ENCODE measurements around the gene MAP2K5. TPM values are rescaled to one million over a fixed set of nuclear protein-coding genes. Genes with fewer than 3 reads are reported as not detected.
"Not testable (repeated sequence)": the region's sequence is repeated elsewhere in the genome, so short reads cannot be mapped to it uniquely, and the experiment has no call there.

Gene MAP2K5
- total RNA-seq, 1 experiment from 2014 or later, result 3.4 TPM

DNA sequence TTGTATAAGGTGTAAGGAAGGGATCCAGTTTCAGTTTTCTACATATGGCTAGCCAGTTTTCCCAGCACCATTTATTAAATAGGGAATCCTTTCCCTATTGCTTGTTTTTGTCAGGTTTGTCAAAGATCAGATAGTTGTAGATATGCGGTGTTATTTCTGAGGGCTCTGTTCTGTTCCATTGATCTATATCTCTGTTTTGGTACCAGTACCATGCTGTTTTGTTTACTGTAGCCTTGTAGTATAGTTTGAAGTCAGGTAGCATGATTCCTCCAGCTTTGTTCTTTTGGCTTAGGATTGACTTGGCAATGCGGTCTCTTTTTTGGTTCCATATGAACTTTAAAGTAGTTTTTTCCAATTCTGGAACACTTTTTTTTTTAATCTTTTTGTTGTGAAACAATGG lies 130.3 kb downstream of the MAP2K5 start:
- not testable (repeated sequence) for DNase-seq (ENCODE audit: low read depth)

DNA sequence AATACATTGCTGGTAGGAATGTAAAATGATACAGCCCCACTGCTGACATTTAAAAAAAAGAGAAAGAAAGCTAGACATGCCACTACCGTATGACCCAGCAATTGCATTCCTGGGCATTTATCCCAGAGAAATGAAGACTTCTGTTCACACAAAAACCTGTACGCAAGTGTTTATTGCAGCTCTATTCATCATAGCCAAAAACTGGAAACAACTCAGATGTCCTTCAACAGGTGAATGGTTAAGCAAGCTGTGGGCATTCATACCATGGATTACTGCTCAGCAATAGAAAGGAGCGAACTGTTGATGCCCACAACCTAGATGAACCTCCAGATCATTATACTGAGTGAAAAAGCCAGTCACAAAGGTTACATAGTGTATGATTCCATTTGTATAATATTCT lies 132.5 kb downstream of the MAP2K5 start:
- no peak for DNase-seq (ENCODE audit: low read depth)

DNA sequence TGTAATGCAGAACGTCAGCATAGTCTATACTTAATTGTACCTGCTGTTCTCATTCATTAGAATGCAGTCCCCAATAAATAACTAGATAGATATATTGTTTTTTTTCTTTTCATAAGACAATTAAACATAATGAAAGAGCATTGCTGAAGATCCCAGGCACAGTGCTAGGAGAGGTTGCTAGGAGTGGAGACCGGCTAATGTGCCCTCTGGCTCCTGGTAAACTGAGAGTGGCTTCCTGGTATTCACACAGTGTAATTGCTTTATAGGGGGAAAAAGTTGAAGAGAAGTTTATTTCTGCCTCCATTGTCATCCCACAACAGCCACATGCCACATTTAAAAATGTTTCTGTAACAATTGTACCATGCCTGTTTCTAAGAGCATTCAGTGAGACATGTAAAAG lies 135.6 kb downstream of the MAP2K5 start:
- no peak for DNase-seq (ENCODE audit: low read depth)

DNA sequence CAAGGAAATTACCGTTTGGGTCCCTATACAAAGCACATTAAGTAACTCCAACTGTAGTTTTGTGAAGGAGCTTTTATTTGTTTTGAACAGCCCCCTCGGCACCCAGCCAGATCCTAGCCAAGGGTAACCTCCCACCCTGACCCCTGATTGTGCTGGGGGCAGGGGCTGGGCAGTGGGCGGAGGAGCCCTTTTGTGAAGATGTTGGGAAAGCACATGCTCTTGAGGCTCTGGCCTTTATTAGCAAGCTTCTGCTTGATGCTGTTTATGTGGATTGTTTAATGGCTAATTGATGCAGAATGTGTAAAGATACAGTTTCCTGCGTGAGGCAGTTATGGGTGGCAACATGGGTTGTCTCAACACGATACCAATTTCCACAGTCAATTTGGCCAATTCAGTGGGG lies 136.5 kb downstream of the MAP2K5 start:
- DNase-seq (ENCODE audit: low read depth), result no peak

DNA sequence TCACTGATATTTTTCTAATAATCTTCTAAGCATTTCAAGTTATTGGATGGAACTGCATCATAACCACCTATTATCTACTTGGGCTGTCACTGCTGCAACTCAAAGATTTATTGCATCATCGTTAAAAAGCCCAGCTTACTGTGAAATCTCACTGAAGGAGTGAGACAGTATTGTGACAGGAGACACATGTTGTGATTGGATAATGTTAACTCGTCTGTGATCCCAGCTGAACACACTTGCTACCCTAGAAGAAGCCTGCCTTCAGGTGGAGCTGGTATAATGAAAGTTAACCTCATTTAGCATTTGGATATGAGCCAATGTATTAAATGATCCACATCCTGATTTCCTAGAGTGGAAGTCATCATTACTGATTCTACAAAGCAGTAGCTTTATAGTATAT lies 138.1 kb downstream of the MAP2K5 start:
- no peak for DNase-seq (ENCODE audit: low read depth)

DNA sequence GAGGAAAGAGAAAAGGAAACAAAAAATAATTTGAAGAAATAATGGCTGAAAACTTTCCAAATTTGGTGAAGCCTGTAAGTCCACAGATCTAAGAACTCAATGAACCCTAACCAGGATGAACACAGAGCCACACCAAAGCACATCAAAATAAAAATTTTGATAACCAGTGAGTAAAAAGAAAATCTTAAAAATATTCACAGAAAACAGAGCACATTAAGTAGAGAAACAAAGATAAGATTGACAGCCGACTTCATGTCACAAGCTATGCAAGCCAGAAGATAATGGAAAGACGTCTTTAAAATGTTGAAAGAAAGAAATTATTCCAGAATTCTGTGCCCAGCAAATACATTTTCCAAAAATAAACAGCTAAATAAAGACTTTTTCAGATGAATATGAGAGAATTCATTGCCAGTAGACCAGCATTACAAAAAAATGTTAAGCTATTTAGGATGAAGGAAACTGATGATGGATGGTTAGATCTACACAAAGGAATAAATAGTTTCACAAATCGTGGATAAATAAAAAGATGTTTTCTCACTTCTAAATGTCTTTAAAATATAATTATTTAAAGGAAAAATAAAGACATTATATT lies 142.6 kb downstream of the MAP2K5 start:
- peak; percentile 19 for DNase-seq (ENCODE audit: low read depth)

DNA sequence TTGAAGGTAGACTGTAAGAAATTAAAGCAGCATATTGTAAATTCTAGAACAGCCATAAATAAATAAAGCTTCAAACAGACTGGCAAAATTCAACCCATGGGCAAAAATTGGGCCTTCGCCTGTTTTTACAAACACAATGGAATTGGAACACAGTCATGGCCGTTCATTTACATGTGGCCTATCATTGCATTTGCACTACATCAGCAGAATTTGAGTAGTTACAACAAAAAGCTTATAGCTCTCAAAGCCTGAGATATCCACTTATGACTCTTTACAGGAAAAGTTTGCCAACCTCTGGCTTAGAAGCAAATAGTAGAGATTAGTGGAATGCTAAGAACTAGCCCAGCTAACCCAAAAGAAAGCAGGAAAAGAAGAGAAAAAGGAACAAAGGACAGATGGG lies 143.2 kb downstream of the MAP2K5 start:
- no peak for DNase-seq (ENCODE audit: low read depth)

DNA sequence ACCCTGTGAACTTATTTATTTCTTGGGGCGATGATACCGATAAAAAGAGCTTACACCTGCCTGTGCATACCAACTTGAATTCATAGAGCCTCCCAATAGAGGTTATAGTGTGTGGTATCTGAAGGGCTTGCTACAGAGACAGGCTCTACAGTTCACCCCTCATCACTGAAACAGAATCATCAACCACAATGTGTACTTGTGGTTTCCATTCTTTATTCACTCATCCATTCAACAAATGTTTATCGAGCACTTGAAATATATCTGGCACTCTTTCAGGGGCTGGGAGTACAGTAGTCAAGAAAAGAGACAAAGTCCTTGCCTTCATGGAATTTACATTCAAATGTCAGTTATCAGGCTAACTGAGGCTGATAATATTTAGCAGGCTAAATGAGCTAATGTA lies 148.4 kb downstream of the MAP2K5 start:
- DNase-seq (ENCODE audit: low read depth), result peak; percentile 65

DNA sequence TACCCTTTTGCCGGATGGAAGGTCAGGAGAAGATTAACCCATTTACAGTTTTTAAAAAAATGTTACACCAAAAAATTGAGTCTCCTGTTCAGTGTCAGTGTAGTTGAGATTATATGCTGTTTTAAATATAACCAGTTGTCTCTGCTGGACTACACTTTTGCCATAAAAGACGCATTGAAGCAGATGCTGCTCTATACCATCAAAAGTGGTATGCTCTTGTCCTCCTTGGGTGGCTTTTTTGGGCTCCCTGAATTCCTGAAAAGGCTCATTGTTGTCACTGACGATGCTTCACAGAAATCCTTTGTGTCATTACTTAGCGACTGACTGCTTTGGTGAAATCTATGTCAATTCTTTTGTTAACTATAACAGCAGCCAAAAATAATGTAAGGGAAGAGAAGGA lies 148.9 kb downstream of the MAP2K5 start:
- no peak for DNase-seq (ENCODE audit: low read depth)

DNA sequence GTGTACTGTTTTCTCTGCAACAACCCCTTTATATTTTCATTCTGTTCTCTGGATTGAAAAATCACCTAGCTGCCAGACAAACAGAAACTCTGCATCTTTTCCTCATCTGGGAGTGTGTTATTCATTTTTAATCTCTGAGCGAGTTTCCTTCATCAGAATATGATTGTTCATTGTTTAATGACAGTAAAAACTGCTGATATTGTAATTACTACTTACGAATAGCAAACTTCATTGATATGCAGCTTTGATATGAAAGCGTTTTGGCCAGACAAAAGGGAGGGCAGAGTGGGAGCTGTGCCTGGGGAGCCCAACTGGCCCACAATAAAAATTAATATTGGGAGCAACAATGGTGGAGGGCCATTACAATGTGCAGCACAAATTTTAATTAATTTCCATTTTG lies 150.1 kb downstream of the MAP2K5 start:
- no peak for DNase-seq (ENCODE audit: low read depth)

DNA sequence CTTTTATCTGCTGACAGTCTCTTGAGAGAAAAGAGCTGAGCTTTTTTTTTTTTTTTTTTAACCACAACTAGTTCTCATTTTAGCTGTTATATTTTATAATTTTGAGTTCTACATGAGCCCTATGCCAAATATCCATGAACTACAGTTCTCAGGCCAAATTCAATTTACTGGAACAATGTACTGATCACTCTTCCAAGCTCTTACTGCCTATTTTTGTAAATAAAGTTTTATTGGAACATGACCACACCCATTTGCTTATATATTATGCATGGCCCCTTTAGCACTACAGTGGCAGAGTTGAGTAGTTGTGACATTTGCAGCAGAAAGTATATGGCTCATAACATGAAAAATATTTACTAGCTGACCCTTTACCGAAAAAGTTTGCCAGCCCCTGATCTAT lies 153.6 kb downstream of the MAP2K5 start:
- DNase-seq (ENCODE audit: low read depth), result no peak

DNA sequence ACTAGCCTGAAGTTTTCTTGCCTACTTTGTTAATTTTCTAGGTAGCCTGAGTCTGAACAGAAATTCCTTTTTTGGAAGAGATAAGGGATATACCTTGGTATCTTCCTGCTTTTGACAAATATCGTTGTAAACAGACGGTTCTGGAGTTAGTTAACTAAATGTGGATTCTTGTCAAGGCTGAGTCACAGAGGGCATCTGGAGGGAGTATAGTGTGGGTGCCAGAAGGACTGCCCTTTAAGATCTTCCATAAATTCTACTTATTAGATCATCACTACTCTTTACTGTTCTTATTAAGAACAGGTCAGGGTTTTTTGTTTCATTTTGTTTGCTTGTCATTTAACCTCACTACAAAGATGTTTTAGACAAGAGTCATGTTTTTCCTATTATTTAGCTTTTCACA lies 157.5 kb downstream of the MAP2K5 start:
- DNase-seq (ENCODE audit: low read depth), result no peak

DNA sequence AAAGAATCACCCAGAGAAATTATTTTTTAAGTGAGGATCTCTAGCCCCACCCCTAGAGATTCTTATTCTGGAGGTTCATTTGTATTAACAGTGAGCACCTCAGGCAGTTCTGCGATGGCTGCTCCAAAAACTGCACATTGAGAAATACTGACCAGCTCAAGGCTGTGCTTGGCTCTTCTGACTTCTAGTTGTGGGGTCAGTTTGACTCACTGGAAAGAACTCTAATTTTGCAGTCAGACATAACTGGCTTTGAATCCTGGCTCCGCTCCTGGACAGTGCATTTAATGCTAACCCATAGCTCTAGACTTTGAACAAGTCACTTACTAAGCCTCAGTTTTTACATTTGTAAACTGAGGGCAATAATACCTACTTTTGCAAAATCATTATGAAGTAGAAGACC lies 159.2 kb downstream of the MAP2K5 start:
- no peak for DNase-seq (ENCODE audit: low read depth)

DNA sequence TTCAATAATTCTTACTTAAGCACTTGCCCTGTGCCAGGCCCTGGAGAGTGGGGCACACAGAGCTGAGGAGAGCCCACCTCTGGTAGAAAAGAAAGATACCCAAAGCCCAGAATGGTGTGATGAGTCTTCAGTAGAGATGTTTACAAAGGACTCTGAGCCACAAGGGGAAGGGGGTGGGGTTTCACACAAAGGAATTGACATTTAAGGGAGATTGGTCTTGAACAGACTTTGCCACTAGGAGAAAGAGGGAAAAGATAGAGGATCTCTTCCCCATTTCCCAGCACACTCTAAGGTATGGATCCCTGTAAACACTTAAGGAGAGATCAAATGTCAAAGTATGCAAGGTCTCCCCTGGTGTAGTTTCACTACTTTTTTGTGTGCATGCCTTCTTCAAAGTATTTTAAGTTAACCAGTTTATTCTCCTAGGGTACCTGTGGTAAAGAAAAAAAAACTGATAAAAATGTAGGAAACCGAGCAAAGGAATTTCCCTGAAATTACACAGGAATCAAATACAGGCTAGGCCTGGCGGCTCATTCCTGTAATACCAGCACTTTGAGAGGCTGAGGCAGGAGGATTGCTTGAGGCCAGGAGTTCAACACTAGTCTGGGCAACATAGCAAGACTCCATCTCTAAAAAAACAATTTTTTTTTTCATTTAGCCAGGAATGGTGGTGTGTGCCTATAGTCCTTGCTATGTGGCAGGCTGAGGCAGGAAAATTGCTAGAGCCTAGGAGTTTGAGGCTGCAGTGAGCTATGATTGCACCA lies 165.2 kb downstream of the MAP2K5 start:
- DNase-seq (ENCODE audit: low read depth), result no peak

DNA sequence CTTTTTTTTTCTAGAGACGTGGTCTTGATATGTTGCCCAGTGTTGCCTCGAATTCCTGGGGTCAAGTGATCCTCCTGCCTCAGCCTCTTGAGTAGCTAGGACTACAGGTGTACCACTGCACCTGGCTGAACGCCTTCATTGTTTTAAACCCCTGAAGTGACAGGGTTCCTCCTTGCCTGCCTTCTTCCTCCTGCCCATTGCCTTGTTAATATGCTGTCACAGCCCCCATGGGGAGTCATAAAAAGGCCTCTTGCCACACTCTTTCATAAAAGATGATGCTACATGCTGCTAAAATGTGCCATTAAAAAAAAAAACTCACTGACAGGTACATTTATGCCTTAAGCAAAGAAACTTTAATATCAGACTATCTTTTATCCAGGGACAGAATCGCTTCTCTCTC lies 166.0 kb downstream of the MAP2K5 start:
- DNase-seq (ENCODE audit: low read depth), result no peak

DNA sequence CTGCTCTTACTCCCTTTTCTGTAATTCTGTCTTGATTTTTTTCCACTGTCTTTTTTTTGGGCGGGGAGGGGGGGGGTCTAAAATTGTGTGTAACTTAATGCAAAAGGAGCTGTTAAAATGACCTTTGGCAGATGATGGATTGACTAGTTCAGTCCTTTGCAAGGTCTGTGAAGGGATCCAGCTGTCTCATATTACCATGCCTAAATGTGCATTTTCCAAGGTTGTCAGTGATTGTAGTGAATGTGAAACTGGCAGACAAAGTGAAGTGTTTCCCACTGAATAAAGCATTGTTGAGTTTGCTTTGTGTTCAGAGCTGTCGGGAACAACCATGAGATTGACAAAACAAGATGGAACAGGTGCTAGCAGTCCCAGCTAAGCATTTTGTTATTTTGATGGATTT lies 172.7 kb downstream of the MAP2K5 start:
- no peak for DNase-seq (ENCODE audit: low read depth)

DNA sequence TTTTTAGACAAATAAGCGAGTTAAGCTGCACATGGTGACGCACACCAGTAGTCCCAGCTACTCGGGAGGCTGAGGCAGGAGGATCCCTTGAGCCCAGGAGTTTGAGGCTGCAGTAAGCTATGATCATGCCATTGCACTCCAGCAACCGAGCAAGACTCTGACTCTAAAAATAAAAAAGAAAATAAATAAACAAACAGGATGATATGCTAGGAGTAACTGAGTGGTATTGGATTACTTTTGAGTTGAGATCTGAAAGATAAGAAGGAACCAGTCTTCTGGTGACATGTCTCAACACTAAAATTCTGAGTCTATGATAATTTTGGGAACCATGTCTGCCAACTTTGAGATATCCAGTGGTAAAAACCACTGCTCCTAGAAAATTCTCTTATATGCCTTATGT lies 173.7 kb downstream of the MAP2K5 start:
- no peak for DNase-seq (ENCODE audit: low read depth)

DNA sequence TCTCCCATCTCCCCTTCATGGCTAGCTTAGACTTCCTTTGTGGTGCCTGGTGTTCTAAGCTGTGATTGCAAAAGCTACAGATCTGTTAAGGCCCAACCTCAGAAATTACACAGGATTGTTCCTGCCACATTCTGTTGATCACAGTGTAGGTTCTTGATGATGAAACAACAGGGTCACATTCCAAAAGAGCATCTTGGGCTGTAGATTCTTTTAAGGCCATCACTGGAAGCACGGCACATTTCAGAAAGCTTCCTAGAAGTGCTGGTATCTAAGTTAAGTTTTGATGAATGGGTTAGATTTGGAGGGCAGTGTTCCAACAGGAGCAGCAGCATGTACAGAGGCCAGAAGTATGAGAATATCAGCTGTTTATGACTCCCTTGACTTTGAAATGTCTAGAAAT lies 175.3 kb downstream of the MAP2K5 start:
- DNase-seq (ENCODE audit: low read depth), result no peak

DNA sequence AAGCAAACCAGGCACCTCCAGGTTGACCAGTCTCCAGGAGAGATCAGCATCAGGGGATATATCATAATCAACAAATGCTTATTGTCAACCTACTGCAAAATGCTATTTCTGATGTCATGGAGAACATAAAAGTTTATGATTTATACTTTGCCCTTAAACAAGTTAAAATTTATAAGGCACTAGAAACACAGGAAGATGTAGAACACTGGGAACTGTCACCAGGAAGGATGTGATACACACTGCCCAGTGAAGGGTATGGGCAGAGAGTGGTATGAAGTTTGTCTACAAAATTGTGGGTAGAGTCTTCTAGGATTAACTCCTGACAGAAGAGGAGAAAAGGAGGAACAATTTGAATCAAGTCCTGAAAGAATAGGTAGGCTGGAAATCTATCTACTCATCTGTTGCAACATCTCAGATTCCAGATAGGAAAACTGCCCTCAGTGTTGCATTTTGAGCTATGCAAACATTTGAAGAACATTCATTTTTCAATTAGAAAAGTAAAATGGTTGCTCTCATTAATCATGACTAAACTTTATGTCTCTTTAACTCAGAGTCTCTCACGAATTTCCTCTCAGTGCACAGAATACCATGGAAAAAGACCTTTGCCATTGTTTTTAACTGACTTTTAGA lies 176.9 kb downstream of the MAP2K5 start:
- DNase-seq (ENCODE audit: low read depth), result no peak

DNA sequence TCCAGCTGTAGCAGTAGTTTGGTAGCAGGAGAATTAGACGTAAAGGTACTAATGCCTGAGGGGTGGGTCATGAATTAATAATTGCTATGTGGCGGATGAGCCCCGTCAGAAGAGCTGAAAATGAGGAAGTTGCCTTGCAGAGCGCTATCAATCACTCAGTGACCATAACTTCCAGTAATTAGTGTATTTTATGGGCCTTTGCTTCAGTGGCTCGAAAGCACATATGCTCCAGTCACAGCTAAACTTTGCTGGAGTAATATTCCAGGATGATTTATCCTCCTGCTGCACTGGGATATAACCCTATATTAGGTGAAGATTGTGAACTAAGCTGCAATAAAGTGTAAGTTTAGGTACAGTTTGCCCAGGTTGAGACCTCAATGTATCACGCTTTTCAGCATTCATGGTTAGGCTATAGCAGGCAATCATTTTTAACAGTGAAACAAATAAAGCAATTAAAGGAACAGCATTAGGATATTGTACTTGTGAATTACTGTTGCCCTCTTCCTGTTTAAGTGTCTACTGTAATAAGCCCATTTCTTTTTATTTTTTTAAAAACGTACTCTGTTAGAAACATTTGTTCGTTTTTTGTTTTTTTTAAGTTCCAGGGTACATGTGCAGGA lies 178.2 kb downstream of the MAP2K5 start:
- no peak for DNase-seq (ENCODE audit: low read depth)

DNA sequence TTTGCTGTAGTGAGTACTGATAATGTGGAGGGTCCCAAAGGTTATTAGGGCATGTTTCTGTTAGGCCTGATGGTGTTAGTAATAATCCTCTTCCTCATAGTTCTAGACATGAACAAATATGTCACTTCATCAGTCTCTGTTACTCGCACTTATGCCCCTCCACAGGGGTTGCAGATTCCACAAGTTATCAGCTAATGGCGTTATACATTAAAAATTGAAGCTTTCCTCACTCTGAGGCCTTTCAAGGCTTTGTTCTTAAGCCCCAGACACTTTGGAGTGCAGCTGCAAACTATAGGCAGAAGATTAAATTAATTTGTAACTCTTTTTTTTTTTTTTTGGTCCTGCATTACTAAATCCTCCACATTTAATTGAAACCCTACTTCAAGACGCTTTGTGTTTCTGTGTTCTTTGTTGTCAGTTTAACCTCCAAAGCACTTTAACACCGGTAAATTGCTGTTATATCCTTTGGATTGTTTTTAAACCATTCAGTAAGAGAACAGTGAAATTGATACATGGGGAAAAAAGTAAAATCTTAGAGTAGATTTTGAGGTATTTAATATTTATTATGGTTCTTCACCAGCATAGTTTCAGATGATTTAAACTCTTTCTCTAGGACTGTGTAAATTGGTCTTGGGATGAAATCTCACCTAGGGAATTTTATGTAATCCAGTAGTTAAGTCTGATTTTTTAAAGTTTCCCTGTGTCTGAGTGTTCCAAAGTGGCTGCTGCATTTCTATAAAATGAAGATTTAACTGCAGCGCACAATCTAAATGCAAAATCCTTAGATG lies 179.7 kb downstream of the MAP2K5 start:
- DNase-seq (ENCODE audit: low read depth), result no peak
